Liver (tissue), 9 donors: ENCODE results near the gene HSPA12A. TPM values are rescaled to one million over a fixed set of nuclear protein-coding genes. Genes with fewer than 3 reads are reported as not detected.

Experiments used
- DNase-seq: peaks from one replicate; pipeline ENCODE4 v3.0.0-alpha.2; 2017; ENCODE audit warnings: low spot score
- H3K27ac ChIP-seq, 2 donors: one replicate each; pipeline ENCODE4 v1.7.0; 2013; ENCODE audit warnings: inconsistent platforms in 2 of 2, low read length in 2 of 2, control low read depth in 1 of 2, low read depth in 1 of 2, mild to moderate bottlenecking in 1 of 2
- H3K27me3 ChIP-seq, 4 donors: one replicate each; pipeline versions ENCODE4 v1.6.1 to v1.7.0; 2013; ENCODE audit warnings: low read length in 3 of 4, inconsistent platforms in 1 of 4, mild to moderate bottlenecking in 1 of 4, moderate library complexity in 1 of 4; ENCODE audit not compliant: control insufficient read depth in 4 of 4, insufficient read depth in 4 of 4
- H3K36me3 ChIP-seq, 4 donors: one replicate each; pipeline versions ENCODE4 v1.6.1 to v1.7.0; 2013; ENCODE audit warnings: low read length in 3 of 4, mild to moderate bottlenecking in 3 of 4, low read depth in 1 of 4, moderate library complexity in 1 of 4; ENCODE audit not compliant: control insufficient read depth in 4 of 4, insufficient read depth in 3 of 4
- H3K4me1 ChIP-seq, 4 donors: one replicate each; pipeline versions ENCODE4 v1.6.1 to v1.7.0; 2013; ENCODE audit warnings: low read length in 3 of 4, mild to moderate bottlenecking in 3 of 4, moderate library complexity in 1 of 4; ENCODE audit not compliant: control insufficient read depth in 4 of 4, insufficient read depth in 4 of 4
- H3K4me3 ChIP-seq, 3 donors: one replicate each; pipeline versions ENCODE4 v1.6.1 to v1.7.0; 2013; ENCODE audit warnings: low read length in 3 of 3, control low read depth in 1 of 3, low read depth in 1 of 3, mild to moderate bottlenecking in 1 of 3
- H3K9ac ChIP-seq, 2 donors: one replicate each; pipeline ENCODE4 v1.7.0; 2013; ENCODE audit warnings: low read length in 2 of 2, mild to moderate bottlenecking in 2 of 2, moderate library complexity in 2 of 2, control low read depth in 1 of 2, low read depth in 1 of 2
- H3K9me3 ChIP-seq, 4 donors: one replicate each; pipeline versions ENCODE4 v1.6.1 to v1.7.0; 2013; ENCODE audit warnings: low read length in 3 of 4; ENCODE audit not compliant: control insufficient read depth in 4 of 4
- ATF3 ChIP-seq: IDR thresholded peaks from 2 replicates; pipeline ENCODE4 v1.6.1; 2016; ENCODE audit warnings: antibody characterized with exemption
- CTCF ChIP-seq: fragments of 150-350 bp; IDR thresholded peaks from 2 replicates; pipeline ENCODE4 v1.5.1; 2017; ENCODE audit warnings: improper control_type of control experiment, low read depth, low read length; ENCODE audit not compliant: missing input control
- EGR1 ChIP-seq, 2 donors: IDR thresholded peaks; 2 replicates each; pipeline ENCODE4 v1.6.1; 2016 to 2018; ENCODE audit warnings: antibody characterized with exemption in 2 of 2, low read depth in 2 of 2
- FOXA1 ChIP-seq: IDR thresholded peaks from 2 replicates; pipeline ENCODE4 v1.6.1; 2016; ENCODE audit warnings: antibody characterized with exemption
- FOXA2 ChIP-seq: IDR thresholded peaks from 2 replicates; pipeline ENCODE4 v1.6.1; 2016; ENCODE audit warnings: antibody characterized with exemption
- GABPA ChIP-seq, 2 donors: IDR thresholded peaks in 1 of 2; conservative IDR thresholded peaks in 1 of 2; 2 replicates each; pipeline ENCODE4 v1.6.1; 2016; ENCODE audit warnings: antibody characterized with exemption in 2 of 2, mild to moderate bottlenecking in 1 of 2, moderate library complexity in 1 of 2
- HNF4A ChIP-seq, 2 donors: conservative IDR thresholded peaks; 2 replicates each; pipeline ENCODE4 v1.6.1; 2016; ENCODE audit warnings: antibody characterized with exemption in 2 of 2, mild to moderate bottlenecking in 2 of 2
- HNF4G ChIP-seq: IDR thresholded peaks from 2 replicates; pipeline ENCODE4 v1.6.1; 2016; ENCODE audit warnings: antibody characterized with exemption
- JUND ChIP-seq, 2 donors: IDR thresholded peaks; 2 replicates each; pipeline ENCODE4 v1.6.1; 2016; ENCODE audit warnings: antibody characterized with exemption in 2 of 2
- MAX ChIP-seq: IDR thresholded peaks from 2 replicates; pipeline ENCODE4 v1.6.1; 2016; ENCODE audit warnings: antibody characterized with exemption
- NR2F2 ChIP-seq: IDR thresholded peaks from 2 replicates; pipeline ENCODE4 v1.6.1; 2016; ENCODE audit warnings: antibody characterized with exemption
- RAD21 ChIP-seq, 2 donors: IDR thresholded peaks; 2 replicates each; pipeline ENCODE4 v1.6.1; 2016; ENCODE audit warnings: antibody characterized with exemption in 2 of 2, mild to moderate bottlenecking in 2 of 2
- REST ChIP-seq: IDR thresholded peaks from 2 replicates; pipeline ENCODE4 v1.6.1; 2016; ENCODE audit warnings: antibody characterized with exemption, mild to moderate bottlenecking
- RXRA ChIP-seq, 2 donors: IDR thresholded peaks; 2 replicates each; pipeline ENCODE4 v1.6.1; 2017 to 2018; ENCODE audit warnings: antibody characterized with exemption in 2 of 2, mild to moderate bottlenecking in 1 of 2
- SP1 ChIP-seq: IDR thresholded peaks from 2 replicates; pipeline ENCODE4 v1.6.1; 2018; ENCODE audit warnings: antibody characterized with exemption, mild to moderate bottlenecking
- TAF1 ChIP-seq: conservative IDR thresholded peaks from 2 replicates; pipeline ENCODE4 v1.6.1; 2016; ENCODE audit warnings: antibody characterized with exemption, mild to moderate bottlenecking
- YY1 ChIP-seq: IDR thresholded peaks from 2 replicates; pipeline ENCODE4 v1.6.1; 2016; ENCODE audit warnings: antibody characterized with exemption, mild to moderate bottlenecking
- WGBS: extraction: QIAGEN DNeasy Blood & Tissue Kit; methylation state at CpG from one replicate; pipeline ENCODE4 v1.1.7; 2013; 5-methylcytosine and 5-hydroxymethylcytosine counted together
- polyA plus RNA-seq, 2 donors: library from polyadenylated mRNA; stranded (reverse) in 1 of 2; unstranded in 1 of 2; fragments of 200-250 nt in 1 of 2; fragments of >200 nt in 1 of 2; fragmentation: Nextera tagmentation in 1 of 2; extraction: Ambion mirVana in 1 of 2; gene quantifications; one replicate each; pipeline versions ENCODE4 v1.2.1 to v1.2.3, GENCODE V29; 2013 to 2015
- total RNA-seq, 2 donors: library from RNA; depleted of rRNA; stranded (reverse); fragments of >200 nt; gene quantifications; one replicate each; pipeline ENCODE4 v1.2.3, GENCODE V29; 2014
- donor health status: healthy.
- donor health status: healthy.
- donor health status: healthy.
- donor health status: healthy.
- donor health status: healthy.

HSPA12A gene
- total and polyA plus RNA-seq, 4 donors: 1.3 to 4.5 (median 1.6) TPM

GRCh38 chr10:116729243-116729642, 13.1 kb downstream of the HSPA12A start:
- TF ChIP-seq HNF4G: no peak
- TF ChIP-seq MAX: no peak
- no peak for TF ChIP-seq TAF1
- no peak for TF ChIP-seq REST
- TF ChIP-seq CTCF: no peak
- TF ChIP-seq JUND (IDR thresholded peaks at IDR 0.05): no peak
- no peak for TF ChIP-seq RXRA (IDR thresholded peaks at IDR 0.05)
- no peak for TF ChIP-seq ATF3
- TF ChIP-seq YY1: no peak
- TF ChIP-seq RAD21 (IDR thresholded peaks at IDR 0.05): no peak
- TF ChIP-seq FOXA1: no peak
- TF ChIP-seq FOXA2: no peak
- TF ChIP-seq HNF4A (conservative IDR thresholded peaks at IDR 0.05): no peak
- TF ChIP-seq GABPA (IDR thresholded peaks at IDR 0.05 in 1 of 2, conservative IDR thresholded peaks at IDR 0.05 in 1 of 2): no peak
- TF ChIP-seq SP1: no peak
- TF ChIP-seq NR2F2: no peak
- 88% methylated on average over 7 of the region's 7 CpGs for WGBS
- no peak overlapping the region for H3K27ac ChIP-seq
- no peaks in the 10 kb centered on the region for H3K36me3 ChIP-seq
- no peak overlapping the region for H3K9ac ChIP-seq
- no peak overlapping the region for H3K4me3 ChIP-seq
- no peak for DNase-seq
- H3K27me3 ChIP-seq: no peaks in the 10 kb centered on the region
- no peaks in the 10 kb centered on the region for H3K9me3 ChIP-seq
- no peaks in the 10 kb centered on the region for H3K4me1 ChIP-seq

DNA sequence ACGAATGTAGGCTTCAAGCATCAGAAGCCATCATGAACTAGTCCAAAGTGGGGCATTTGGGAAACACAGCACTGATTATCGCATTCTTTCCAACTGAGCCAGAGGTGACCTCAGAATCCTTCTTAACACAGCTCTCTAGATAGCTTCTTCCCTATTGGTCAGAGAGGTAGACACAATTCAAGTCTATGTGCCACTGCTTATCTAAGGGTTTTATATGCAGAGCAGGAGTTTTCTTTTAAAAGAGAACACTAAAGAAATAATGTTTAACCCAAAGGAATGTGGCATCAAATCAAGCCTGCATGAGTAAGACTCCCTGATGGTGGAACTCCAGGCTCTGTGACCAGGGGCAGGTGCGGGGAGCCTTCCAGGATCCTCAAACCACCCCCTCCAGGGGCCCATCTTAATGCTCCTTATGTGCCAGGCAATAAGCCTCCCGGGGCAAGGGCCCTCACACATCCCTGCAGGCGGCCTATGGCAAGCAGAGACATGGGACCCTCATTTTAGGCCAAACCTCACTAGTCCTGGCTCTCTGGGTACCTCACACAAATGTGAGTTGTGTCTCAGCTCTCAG, 13.8 kb downstream of the HSPA12A start:
- Histone ChIP-seq H3K27ac (no peak overlapping the region), H3K36me3 (no peaks in the 10 kb centered on the region), H3K9ac (no peak overlapping the region), H3K27me3 (no peaks in the 10 kb centered on the region), H3K4me1 (no peaks in the 10 kb centered on the region), H3K4me3 (no peak overlapping the region), H3K9me3 (no peaks in the 10 kb centered on the region)
- DNase-seq: no peak
- TF ChIP-seq RXRA (IDR thresholded peaks at IDR 0.05): no peak
- no peak for TF ChIP-seq FOXA2
- TF ChIP-seq ATF3: no peak
- no peak for TF ChIP-seq MAX
- TF ChIP-seq CTCF: no peak
- no peak for TF ChIP-seq GABPA (IDR thresholded peaks at IDR 0.05 in 1 of 2, conservative IDR thresholded peaks at IDR 0.05 in 1 of 2)
- TF ChIP-seq TAF1: no peak
- TF ChIP-seq YY1: no peak
- no peak for TF ChIP-seq RAD21 (IDR thresholded peaks at IDR 0.05)
- no peak for TF ChIP-seq REST
- no peak for TF ChIP-seq FOXA1
- TF ChIP-seq HNF4A (conservative IDR thresholded peaks at IDR 0.05): no peak
- TF ChIP-seq EGR1 (IDR thresholded peaks at IDR 0.05; ENCODE audit: low read depth in 2 of 2): no peak
- TF ChIP-seq HNF4G: no peak
- 77% methylated on average over 5 of the region's 5 CpGs for WGBS
